OCI-LY7 (cell line): ENCODE measurements around the gene TRIP12. TPM values are rescaled to one million over a fixed set of nuclear protein-coding genes. Genes with fewer than 3 reads are reported as not detected.
"Not testable (repeated sequence)": the region's sequence is repeated elsewhere in the genome, so short reads cannot be mapped to it uniquely, and the experiment has no call there.

Experiments
- BruUV-seq: library from RNA; stranded (reverse); fragments of 400-500 nt; replicated peaks from 2 replicates; lab custom pipeline; 2021; lab: Mats Ljungman, UMichigan
- CTCF ChIA-PET: fragments of 300-600 bp; sonication (Branson Sonifier 250); formaldehyde crosslinking; loops from one replicate; lab custom pipeline; 2022; ENCODE audit warnings: antibody characterized with exemption; ENCODE audit not compliant: unreplicated experiment; lab: Charles Lee
- POLR2A ChIA-PET: fragments of 300-600 bp; sonication (Branson Sonifier 250); formaldehyde crosslinking; loops from one replicate; lab custom pipeline; 2022; ENCODE audit warnings: antibody characterized with exemption; lab: Charles Lee
- DNase-seq: peaks from one replicate; pipeline ENCODE4 v3.0.0-alpha.2; 2015; ENCODE audit warnings: low spot score
- H2AFZ ChIP-seq: fragments of 200-600 bp; sonication (generic), shearing (Covaris generic); 2 replicates; pipeline ENCODE4 v1.6.1; 2014; ENCODE audit warnings: mild to moderate bottlenecking, antibody characterized with exemption, low read length, moderate library complexity
- H3K27ac ChIP-seq: fragments of 200-600 bp; sonication (generic); 2 replicates; pipeline ENCODE4 v1.5.1; 2014; ENCODE audit warnings: mixed run types, low read depth, mild to moderate bottlenecking, moderate library complexity, low read length, inconsistent platforms; ENCODE audit not compliant: poor library complexity, severe bottlenecking
- H3K36me3 ChIP-seq: fragments of 200-600 bp; sonication (generic); 2 replicates; pipeline ENCODE4 v1.6.1; 2014; ENCODE audit warnings: mild to moderate bottlenecking, antibody characterized with exemption, low read length, moderate library complexity, mixed read lengths; ENCODE audit not compliant: insufficient read depth
- H3K4me1 ChIP-seq: fragments of 200-600 bp; sonication (generic); 2 replicates; pipeline ENCODE4 v1.5.1; 2014; ENCODE audit warnings: mild to moderate bottlenecking, low read length; ENCODE audit not compliant: insufficient read depth, poor library complexity, severe bottlenecking
- H3K4me2 ChIP-seq: fragments of 200-600 bp; sonication (generic); 2 replicates; pipeline ENCODE4 v1.6.1; 2014; ENCODE audit warnings: mild to moderate bottlenecking, low read length
- H3K4me3 ChIP-seq: fragments of 200-600 bp; sonication (generic); 2 replicates; pipeline ENCODE4 v1.5.1; 2014; ENCODE audit warnings: mild to moderate bottlenecking, low read depth, low read length; ENCODE audit not compliant: poor library complexity, severe bottlenecking
- H3K79me2 ChIP-seq: fragments of 200-600 bp; sonication (generic); 2 replicates; pipeline ENCODE4 v1.6.1; 2016; ENCODE audit warnings: low read depth, mild to moderate bottlenecking, low read length, moderate library complexity, mixed read lengths; ENCODE audit not compliant: insufficient read depth
- H3K9me2 ChIP-seq: fragments of 200-600 bp; sonication (generic); 2 replicates; pipeline ENCODE4 v1.6.1; 2016; ENCODE audit warnings: mild to moderate bottlenecking, low read length, mixed read lengths; ENCODE audit not compliant: insufficient read depth
- H3K9me3 ChIP-seq: fragments of 200-600 bp; sonication (generic); 2 replicates; pipeline ENCODE4 v1.6.1; 2014; ENCODE audit warnings: mild to moderate bottlenecking, mixed run types, low read length, mixed read lengths
- H4K20me1 ChIP-seq: fragments of 200-600 bp; sonication (generic); 2 replicates; pipeline ENCODE4 v1.6.1; 2014; ENCODE audit warnings: mild to moderate bottlenecking, antibody characterized with exemption, low read length, moderate library complexity, mixed read lengths; ENCODE audit not compliant: insufficient read depth
- CTCF ChIP-seq: fragments of 200-600 bp; sonication (generic); conservative IDR thresholded peaks from 2 replicates; pipeline ENCODE4 v1.5.1; 2014; ENCODE audit warnings: mild to moderate bottlenecking, antibody characterized with exemption, low read length, moderate library complexity, mixed read lengths
- EZH2phosphoT487 ChIP-seq: fragments of 200-600 bp; sonication (generic); IDR thresholded peaks from 2 replicates; pipeline ENCODE4 v1.6.1; 2018; ENCODE audit warnings: low read depth, borderline replicate concordance, mild to moderate bottlenecking, mixed run types, antibody characterized with exemption, low read length, moderate library complexity, mixed read lengths
- intact Hi-C: fragments of 100-400 bp; cut with micrococcal nuclease; formaldehyde crosslinking; loops from one replicate; pipeline ENCODE4 v1.10.0; 2022; ENCODE audit not compliant: unreplicated experiment
- total RNA-seq, 2 experiments: library from RNA; depleted of rRNA in 1 of 2; stranded (reverse); fragments of >200 nt in 1 of 2; shearing (Covaris generic) in 1 of 2; gene quantifications; 2 replicates each; pipeline ENCODE4 v1.2.3, GENCODE V29; 2014 to 2022

TRIP12 gene
- total RNA-seq, 2 experiments from 2014 or later = 80.0 to 185 TPM

- H4K20me1 ChIP-seq = no peaks in the 10 kb centered on the region
- H3K4me3 ChIP-seq = no peak overlapping the region
- intact Hi-C loops = no loop called here
- H3K36me3 ChIP-seq = no peaks in the 10 kb centered on the region
- no peak for TF ChIP-seq CTCF
- TF ChIP-seq EZH2phosphoT487 = no peak
- no peak overlapping the region for H3K27ac ChIP-seq
- BruUV-seq = no TSS peak
- H3K4me2 ChIP-seq = no peak overlapping the region
- H3K9me3 ChIP-seq = no peaks in the 10 kb centered on the region
- no peak overlapping the region for H2AFZ ChIP-seq
- ChIA-PET CTCF (no interaction called here), POLR2A (interaction anchor here (0.6 kb wide), 1 partner anchor 24 kb away, joined by 3 read pairs; no protein-coding TSS in a partner anchor)
- H3K9me2 ChIP-seq = no peaks in the 10 kb centered on the region
- no peak for DNase-seq
- H3K4me1 ChIP-seq = no peaks in the 10 kb centered on the region
- H3K79me2 ChIP-seq = no peaks in the 10 kb centered on the region
These were observed 195.9 kb downstream of the TRIP12 start for GRCh38 chr2:229725716-229726574.

GRCh38 chr2:229723192-229723591, 198.6 kb downstream of the TRIP12 start:
- H2AFZ ChIP-seq, POLR2A ChIA-PET, H3K27ac ChIP-seq, H3K36me3 ChIP-seq, H3K4me2 ChIP-seq, H3K9me3 ChIP-seq, H3K9me2 ChIP-seq, DNase-seq, H3K79me2 ChIP-seq, H4K20me1 ChIP-seq, H3K4me1 ChIP-seq, BruUV-seq, CTCF ChIA-PET, intact Hi-C loops, H3K4me3 ChIP-seq: not testable (repeated sequence)

- BruUV-seq = no TSS peak
- CTCF ChIA-PET = no interaction called here
- H3K4me2 ChIP-seq = no peak overlapping the region
- H3K9me3 ChIP-seq = no peaks in the 10 kb centered on the region
- no peak overlapping the region for H3K4me3 ChIP-seq
- H3K27ac ChIP-seq = no peak overlapping the region
- H3K36me3 ChIP-seq = no peaks in the 10 kb centered on the region
- no peaks in the 10 kb centered on the region for H3K4me1 ChIP-seq
- H4K20me1 ChIP-seq = no peaks in the 10 kb centered on the region
- no peak overlapping the region for H2AFZ ChIP-seq
- no peak for DNase-seq
- no peaks in the 10 kb centered on the region for H3K9me2 ChIP-seq
- H3K79me2 ChIP-seq = no peaks in the 10 kb centered on the region
- intact Hi-C loops = loop anchor here (5.0 kb wide), 1 partner anchor 288 kb away; no protein-coding TSS in a partner anchor
- TF ChIP-seq EZH2phosphoT487 (no peak), CTCF (no peak)
- POLR2A ChIA-PET = interaction anchor here (1.2 kb wide), 1 partner anchor 10 kb away, joined by 5 read pairs; no protein-coding TSS in a partner anchor
These were observed 201.7 kb downstream of the TRIP12 start for GRCh38 chr2:229719926-229720647.
